ENCODE results near the gene BSDC1. TPM values are rescaled to one million over a fixed set of nuclear protein-coding genes. Genes with fewer than 3 reads are reported as not detected.

BSDC1 gene
- total and polyA plus RNA-seq, 2 of the 13 experiments (the other 11 are each of a cell fraction or from before 2014, with no cell fraction given) = 40.3 to 64.2 TPM

DNA sequence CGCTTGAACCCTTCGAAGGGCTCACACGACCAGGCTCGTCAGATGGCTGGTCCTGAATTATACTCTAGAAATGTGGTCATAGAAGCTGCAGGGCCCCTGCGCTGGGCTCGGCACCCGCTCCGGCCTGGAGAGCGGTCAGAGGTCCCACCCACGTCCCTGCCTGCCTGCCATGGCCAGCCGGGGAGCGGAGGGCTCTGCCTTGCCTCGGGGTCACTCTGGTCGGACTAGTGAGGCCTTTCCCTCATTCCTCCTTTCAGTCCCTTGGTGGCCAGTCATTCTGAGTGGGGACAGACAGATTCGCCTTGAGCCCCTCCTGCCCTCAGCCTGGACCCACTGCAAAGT is 57.7 kb downstream of the BSDC1 start (continued):
- TF ChIP-seq, protein P1, sequence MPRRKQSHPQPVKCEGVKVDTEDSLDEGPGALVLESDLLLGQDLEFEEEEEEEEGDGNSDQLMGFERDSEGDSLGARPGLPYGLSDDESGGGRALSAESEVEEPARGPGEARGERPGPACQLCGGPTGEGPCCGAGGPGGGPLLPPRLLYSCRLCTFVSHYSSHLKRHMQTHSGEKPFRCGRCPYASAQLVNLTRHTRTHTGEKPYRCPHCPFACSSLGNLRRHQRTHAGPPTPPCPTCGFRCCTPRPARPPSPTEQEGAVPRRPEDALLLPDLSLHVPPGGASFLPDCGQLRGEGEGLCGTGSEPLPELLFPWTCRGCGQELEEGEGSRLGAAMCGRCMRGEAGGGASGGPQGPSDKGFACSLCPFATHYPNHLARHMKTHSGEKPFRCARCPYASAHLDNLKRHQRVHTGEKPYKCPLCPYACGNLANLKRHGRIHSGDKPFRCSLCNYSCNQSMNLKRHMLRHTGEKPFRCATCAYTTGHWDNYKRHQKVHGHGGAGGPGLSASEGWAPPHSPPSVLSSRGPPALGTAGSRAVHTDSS (CRISPR knock-in tag; conservative IDR thresholded peaks at IDR 0.05) = no peak
- TF ChIP-seq, protein P2, sequence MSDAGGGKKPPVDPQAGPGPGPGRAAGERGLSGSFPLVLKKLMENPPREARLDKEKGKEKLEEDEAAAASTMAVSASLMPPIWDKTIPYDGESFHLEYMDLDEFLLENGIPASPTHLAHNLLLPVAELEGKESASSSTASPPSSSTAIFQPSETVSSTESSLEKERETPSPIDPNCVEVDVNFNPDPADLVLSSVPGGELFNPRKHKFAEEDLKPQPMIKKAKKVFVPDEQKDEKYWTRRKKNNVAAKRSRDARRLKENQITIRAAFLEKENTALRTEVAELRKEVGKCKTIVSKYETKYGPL (CRISPR knock-in tag; IDR thresholded peaks at IDR 0.05) = no peak
- TF ChIP-seq ZNF552 (CRISPR knock-in tag; IDR thresholded peaks at IDR 0.05; ENCODE audit: borderline replicate concordance) (no peak), KDM3A (CRISPR knock-in tag; IDR thresholded peaks at IDR 0.05; ENCODE audit: low read depth) (peak; percentile 6; the same call in 1 of the 2 replicates), ZNF543 (CRISPR knock-in tag; IDR thresholded peaks at IDR 0.05) (no peak), TBX2 (CRISPR knock-in tag; IDR thresholded peaks at IDR 0.05; ENCODE audit: borderline replicate concordance) (no peak), SIX4 (CRISPR knock-in tag; IDR thresholded peaks at IDR 0.05) (no peak), ZNF780A (CRISPR knock-in tag; IDR thresholded peaks at IDR 0.05) (no peak), ZNF746 (CRISPR knock-in tag; IDR thresholded peaks at IDR 0.05) (no peak), RXRB (CRISPR knock-in tag; IDR thresholded peaks at IDR 0.05; ENCODE audit: borderline replicate concordance) (no peak), FOXM1 (CRISPR knock-in tag; IDR thresholded peaks at IDR 0.05) (no peak), SMARCE1 (IDR thresholded peaks at IDR 0.05; ENCODE audit: borderline replicate concordance) (no peak), ZFP37 (CRISPR knock-in tag; IDR thresholded peaks at IDR 0.05; ENCODE audit: borderline replicate concordance) (no peak), NFE2L1 (CRISPR knock-in tag; IDR thresholded peaks at IDR 0.05; ENCODE audit: borderline replicate concordance) (no peak), NCOA1 (CRISPR knock-in tag; IDR thresholded peaks at IDR 0.05) (no peak), PHF21A (CRISPR knock-in tag; IDR thresholded peaks at IDR 0.05) (no peak), NR3C1 (CRISPR knock-in tag; IDR thresholded peaks at IDR 0.05) (no peak), ZKSCAN5 (CRISPR knock-in tag; IDR thresholded peaks at IDR 0.05) (no peak), KDM1A (CRISPR knock-in tag; IDR thresholded peaks at IDR 0.05) (0 out of 2 replicates have a peak, but pooled peaks have one; percentile 3), SRF (IDR thresholded peaks at IDR 0.05; ENCODE audit: low read depth, low read length) (no peak), ZNF678 (CRISPR knock-in tag; IDR thresholded peaks at IDR 0.05) (no peak), NFE2L2 (IDR thresholded peaks at IDR 0.05; ENCODE audit: low read length) (no peak)
- TF ChIP-seq, protein P3, sequence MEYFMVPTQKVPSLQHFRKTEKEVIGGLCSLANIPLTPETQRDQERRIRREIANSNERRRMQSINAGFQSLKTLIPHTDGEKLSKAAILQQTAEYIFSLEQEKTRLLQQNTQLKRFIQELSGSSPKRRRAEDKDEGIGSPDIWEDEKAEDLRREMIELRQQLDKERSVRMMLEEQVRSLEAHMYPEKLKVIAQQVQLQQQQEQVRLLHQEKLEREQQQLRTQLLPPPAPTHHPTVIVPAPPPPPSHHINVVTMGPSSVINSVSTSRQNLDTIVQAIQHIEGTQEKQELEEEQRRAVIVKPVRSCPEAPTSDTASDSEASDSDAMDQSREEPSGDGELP (IDR thresholded peaks at IDR 0.05; ENCODE audit: borderline replicate concordance, low read depth) = no peak
- TF ChIP-seq, protein P4, sequence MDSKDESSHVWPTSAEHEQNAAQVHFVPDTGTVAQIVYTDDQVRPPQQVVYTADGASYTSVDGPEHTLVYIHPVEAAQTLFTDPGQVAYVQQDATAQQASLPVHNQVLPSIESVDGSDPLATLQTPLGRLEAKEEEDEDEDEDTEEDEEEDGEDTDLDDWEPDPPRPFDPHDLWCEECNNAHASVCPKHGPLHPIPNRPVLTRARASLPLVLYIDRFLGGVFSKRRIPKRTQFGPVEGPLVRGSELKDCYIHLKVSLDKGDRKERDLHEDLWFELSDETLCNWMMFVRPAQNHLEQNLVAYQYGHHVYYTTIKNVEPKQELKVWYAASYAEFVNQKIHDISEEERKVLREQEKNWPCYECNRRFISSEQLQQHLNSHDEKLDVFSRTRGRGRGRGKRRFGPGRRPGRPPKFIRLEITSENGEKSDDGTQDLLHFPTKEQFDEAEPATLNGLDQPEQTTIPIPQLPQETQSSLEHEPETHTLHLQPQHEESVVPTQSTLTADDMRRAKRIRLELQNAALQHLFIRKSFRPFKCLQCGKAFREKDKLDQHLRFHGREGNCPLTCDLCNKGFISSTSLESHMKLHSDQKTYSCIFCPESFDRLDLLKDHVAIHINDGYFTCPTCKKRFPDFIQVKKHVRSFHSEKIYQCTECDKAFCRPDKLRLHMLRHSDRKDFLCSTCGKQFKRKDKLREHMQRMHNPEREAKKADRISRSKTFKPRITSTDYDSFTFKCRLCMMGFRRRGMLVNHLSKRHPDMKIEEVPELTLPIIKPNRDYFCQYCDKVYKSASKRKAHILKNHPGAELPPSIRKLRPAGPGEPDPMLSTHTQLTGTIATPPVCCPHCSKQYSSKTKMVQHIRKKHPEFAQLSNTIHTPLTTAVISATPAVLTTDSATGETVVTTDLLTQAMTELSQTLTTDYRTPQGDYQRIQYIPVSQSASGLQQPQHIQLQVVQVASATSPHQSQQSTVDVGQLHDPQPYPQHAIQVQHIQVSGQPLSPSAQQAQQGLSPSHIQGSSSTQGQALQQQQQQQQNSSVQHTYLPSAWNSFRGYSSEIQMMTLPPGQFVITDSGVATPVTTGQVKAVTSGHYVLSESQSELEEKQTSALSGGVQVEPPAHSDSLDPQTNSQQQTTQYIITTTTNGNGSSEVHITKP (CRISPR knock-in tag; IDR thresholded peaks at IDR 0.05; ENCODE audit: low read depth) = 0 out of 2 replicates have a peak, but pooled peaks have one; percentile 4

All from HepG2 (cell line).